Astrocyte (in vitro differentiated cells and primary cell): ENCODE data around the gene C1S. TPM values are rescaled to one million over a fixed set of nuclear protein-coding genes. Genes with fewer than 3 reads are reported as not detected.

ENCODE experiments used
- DNase-seq: peaks from one replicate; pipeline ENCODE4 v3.0.0-alpha.2; 2010; ENCODE audit warnings: low read depth
- FAIRE-seq: peaks from 2 replicates; lab custom pipeline; 2011; peaks lifted over from hg19 to GRCh38; lab: Jason Lieb, UNC
- H2AFZ ChIP-seq: 2 replicates; pipeline ENCODE4 v1.6.0; 2012; ENCODE audit warnings: low read depth, low read length, inconsistent platforms
- H3K27ac ChIP-seq: 2 replicates; pipeline ENCODE4 v1.5.1; 2011; ENCODE audit warnings: low read depth, low read length, inconsistent platforms
- H3K27me3 ChIP-seq: 2 replicates; pipeline ENCODE4 v1.6.0; 2011; ENCODE audit warnings: low read length, inconsistent platforms; ENCODE audit not compliant: insufficient read depth
- H3K36me3 ChIP-seq: 2 replicates; pipeline ENCODE4 v1.5.1; 2011; ENCODE audit warnings: low read length, inconsistent platforms; ENCODE audit not compliant: insufficient read depth
- H3K4me1 ChIP-seq: 2 replicates; pipeline ENCODE4 v1.5.1; 2011; ENCODE audit warnings: low read length, inconsistent platforms; ENCODE audit not compliant: insufficient read depth
- H3K4me2 ChIP-seq: 2 replicates; pipeline ENCODE4 v1.6.0; 2012; ENCODE audit warnings: low read length, inconsistent platforms
- H3K4me3 ChIP-seq: 2 replicates; pipeline ENCODE4 v1.5.1; 2011; ENCODE audit warnings: low read depth, mild to moderate bottlenecking, low read length, inconsistent platforms; ENCODE audit not compliant: insufficient read depth
- H3K79me2 ChIP-seq: 2 replicates; pipeline ENCODE4 v1.6.0; 2012; ENCODE audit warnings: mild to moderate bottlenecking, low read length, inconsistent platforms; ENCODE audit not compliant: insufficient read depth
- H3K9ac ChIP-seq: 2 replicates; pipeline ENCODE4 v1.6.0; 2012; ENCODE audit warnings: mild to moderate bottlenecking, low read length, inconsistent platforms
- H3K9me3 ChIP-seq: 2 replicates; pipeline ENCODE4 v1.5.1; 2012; ENCODE audit warnings: low read depth, mild to moderate bottlenecking, low read length, inconsistent platforms; ENCODE audit not compliant: insufficient read depth
- H4K20me1 ChIP-seq: 2 replicates; pipeline ENCODE4 v1.6.0; 2012; ENCODE audit warnings: low read length, inconsistent platforms; ENCODE audit not compliant: insufficient read depth
- H3K27ac Mint-ChIP-seq: one replicate; pipeline ENCODE4 v1.8.0; 2021; ENCODE audit warnings: mild to moderate bottlenecking, mixed read lengths; ENCODE audit not compliant: unreplicated experiment
- H3K27me3 Mint-ChIP-seq: one replicate; pipeline ENCODE4 v1.8.0; 2021; ENCODE audit warnings: low read depth, mixed read lengths; ENCODE audit not compliant: unreplicated experiment
- H3K36me3 Mint-ChIP-seq: one replicate; pipeline ENCODE4 v1.8.0; 2021; ENCODE audit warnings: low read depth, mixed read lengths; ENCODE audit not compliant: unreplicated experiment
- H3K4me1 Mint-ChIP-seq: one replicate; pipeline ENCODE4 v1.8.0; 2021; ENCODE audit warnings: low read depth, mixed read lengths; ENCODE audit not compliant: unreplicated experiment
- H3K4me3 Mint-ChIP-seq: one replicate; pipeline ENCODE4 v1.8.0; 2021; ENCODE audit warnings: mild to moderate bottlenecking, moderate library complexity, mixed read lengths; ENCODE audit not compliant: unreplicated experiment
- H3K9me3 Mint-ChIP-seq: one replicate; pipeline ENCODE4 v1.8.0; 2021; ENCODE audit warnings: mild to moderate bottlenecking, mixed read lengths; ENCODE audit not compliant: unreplicated experiment
- CTCF ChIP-seq: IDR thresholded peaks from 2 replicates; pipeline ENCODE4 v1.5.1; 2011; ENCODE audit warnings: low read depth, mild to moderate bottlenecking, inconsistent platforms, low read length, moderate library complexity; ENCODE audit not compliant: insufficient read depth
- EZH2 ChIP-seq: IDR thresholded peaks from 2 replicates; pipeline ENCODE4 v1.6.1; 2012; ENCODE audit warnings: mild to moderate bottlenecking, low read length, inconsistent platforms; ENCODE audit not compliant: insufficient read depth
- total RNA-seq: library from RNA; stranded (reverse); gene quantifications from 2 replicates; pipeline ENCODE4 v1.2.1, GENCODE V29; 2021

Gene C1S
- total RNA-seq, 1 donor from 2014 or later: 5.2 TPM

- H3K4me1 ChIP-seq: no peaks in the 10 kb centered on the region
- FAIRE-seq (no peak), DNase-seq (no peak)
- no peak overlapping the region for H3K27ac ChIP-seq
- peaks cover 7% of the 10 kb centered on the region for H4K20me1 ChIP-seq
- no peaks in the 10 kb centered on the region for H3K9me3 ChIP-seq
- no peaks in the 10 kb centered on the region for H3K27me3 ChIP-seq
- Mint-ChIP-seq H3K27me3 (no peaks in the 10 kb centered on the region), H3K9me3 (no peaks in the 10 kb centered on the region), H3K4me3 (no peak overlapping the region), H3K36me3 (peaks cover 2% of the 10 kb centered on the region), H3K4me1 (peaks cover 3% of the 10 kb centered on the region), H3K27ac (no peak overlapping the region)
- peaks cover 3% of the 10 kb centered on the region for H3K79me2 ChIP-seq
- no peak overlapping the region for H3K9ac ChIP-seq
- H3K36me3 ChIP-seq: peaks cover 5% of the 10 kb centered on the region
- H2AFZ ChIP-seq: no peak overlapping the region
- H3K4me3 ChIP-seq: no peak overlapping the region
- H3K4me2 ChIP-seq: no peak overlapping the region
- TF ChIP-seq CTCF (no peak), EZH2 (no peak)
Measured at GRCh38 chr12:7013101-7013500, 47.4 kb upstream of the C1S start.

DNA sequence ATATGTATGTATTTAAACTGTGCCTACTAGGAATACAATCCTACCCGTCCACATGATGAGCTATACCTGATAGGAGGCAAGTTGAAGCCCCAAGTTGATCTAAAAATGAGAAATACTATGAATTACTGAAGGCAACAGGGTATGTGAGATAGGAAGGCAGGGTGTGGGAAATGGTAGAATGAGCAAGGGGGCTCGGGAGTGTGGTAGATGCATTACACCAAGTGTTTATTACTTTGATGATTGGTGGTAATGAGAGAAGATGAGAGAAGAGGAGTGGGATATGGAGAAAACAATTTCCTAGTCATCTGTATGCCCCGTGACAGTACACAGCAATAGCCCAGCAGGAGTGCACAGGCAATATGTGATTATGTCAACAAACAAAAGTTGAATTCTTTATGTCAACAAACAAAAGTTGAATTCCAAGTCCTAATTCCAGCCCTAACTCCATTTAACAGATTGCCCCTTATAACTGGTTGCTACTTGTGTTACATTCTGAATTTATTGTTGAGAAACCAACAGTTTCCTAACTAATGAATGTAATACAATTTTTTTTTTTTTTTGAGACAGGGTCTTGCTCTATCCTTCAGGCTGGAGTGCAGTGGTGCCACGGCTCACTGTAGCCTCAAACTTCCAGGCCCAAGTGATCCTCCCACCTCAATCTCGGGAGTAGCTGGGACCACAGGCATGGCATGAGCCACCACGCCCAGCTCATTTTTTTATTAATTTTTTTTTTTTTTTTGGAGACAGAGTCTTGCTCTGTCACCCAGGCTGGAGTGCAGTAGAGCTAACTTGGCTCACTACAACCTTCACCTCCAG lies 44.8 kb upstream of the C1S start:
- Mint-ChIP-seq H3K27me3 (no peaks in the 10 kb centered on the region), H3K4me1 (peaks cover 3% of the 10 kb centered on the region)

More for the DNA sequence above, 44.8 kb upstream of the C1S start:
- no peak overlapping the region for H3K27ac ChIP-seq
- Mint-ChIP-seq H3K27ac (no peak overlapping the region), H3K36me3 (peaks cover 2% of the 10 kb centered on the region), H3K4me3 (no peak overlapping the region), H3K9me3 (no peaks in the 10 kb centered on the region)
- H3K27me3 ChIP-seq: no peaks in the 10 kb centered on the region
- FAIRE-seq: no peak
- H3K4me2 ChIP-seq: no peak overlapping the region
- H3K9ac ChIP-seq: no peak overlapping the region
- H3K36me3 ChIP-seq: peaks cover 3% of the 10 kb centered on the region
- no peaks in the 10 kb centered on the region for H3K4me1 ChIP-seq
- no peak for DNase-seq
- peaks cover 7% of the 10 kb centered on the region for H4K20me1 ChIP-seq
- H2AFZ ChIP-seq: no peak overlapping the region
- peaks cover 3% of the 10 kb centered on the region for H3K79me2 ChIP-seq
- no peak overlapping the region for H3K4me3 ChIP-seq
- no peaks in the 10 kb centered on the region for H3K9me3 ChIP-seq
- TF ChIP-seq EZH2: no peak
- no peak for TF ChIP-seq CTCF
